ENCODE measurements around the gene CASQ2. TPM values are rescaled to one million over a fixed set of nuclear protein-coding genes. Genes with fewer than 3 reads are reported as not detected.

CASQ2 gene
- polyA plus RNA-seq, 1 of the 3 experiments (the other 2 are of a cell fraction) = not detected

GRCh38 chr1:115723756-115724155 is 44.8 kb downstream of the CASQ2 start:
- H3K9ac ChIP-seq = no peak overlapping the region
- no peak overlapping the region for H3K4me3 ChIP-seq (ENCODE audit: low read depth in 2 of 2, low read length in 1 of 2)
- H2AFZ ChIP-seq (ENCODE audit: low read depth) = no peak overlapping the region
- no peaks in the 10 kb centered on the region for H3K79me2 ChIP-seq (ENCODE audit: insufficient read depth)
- WGBS (ENCODE audit: low lambda C conversion rate) = 82% methylated on average over 5 of the region's 5 CpGs
- DNase-seq = no peak
- TF ChIP-seq, protein P1, sequence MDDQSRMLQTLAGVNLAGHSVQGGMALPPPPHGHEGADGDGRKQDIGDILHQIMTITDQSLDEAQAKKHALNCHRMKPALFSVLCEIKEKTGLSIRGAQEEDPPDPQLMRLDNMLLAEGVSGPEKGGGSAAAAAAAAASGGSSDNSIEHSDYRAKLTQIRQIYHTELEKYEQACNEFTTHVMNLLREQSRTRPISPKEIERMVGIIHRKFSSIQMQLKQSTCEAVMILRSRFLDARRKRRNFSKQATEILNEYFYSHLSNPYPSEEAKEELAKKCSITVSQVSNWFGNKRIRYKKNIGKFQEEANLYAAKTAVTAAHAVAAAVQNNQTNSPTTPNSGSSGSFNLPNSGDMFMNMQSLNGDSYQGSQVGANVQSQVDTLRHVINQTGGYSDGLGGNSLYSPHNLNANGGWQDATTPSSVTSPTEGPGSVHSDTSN (IDR thresholded peaks at IDR 0.05) = no peak
- TF ChIP-seq USF1 (IDR thresholded peaks at IDR 0.05; ENCODE audit: borderline replicate concordance, low read depth) = no peak
- no peak for TF ChIP-seq TAF1 (IDR thresholded peaks at IDR 0.05; ENCODE audit: borderline replicate concordance, low read depth, low read length)
- TF ChIP-seq ZBTB33 (IDR thresholded peaks at IDR 0.05; ENCODE audit: borderline replicate concordance, low read depth) = no peak
- no peak for TF ChIP-seq ELF1 (IDR thresholded peaks at IDR 0.05)
- TF ChIP-seq, protein P2, sequence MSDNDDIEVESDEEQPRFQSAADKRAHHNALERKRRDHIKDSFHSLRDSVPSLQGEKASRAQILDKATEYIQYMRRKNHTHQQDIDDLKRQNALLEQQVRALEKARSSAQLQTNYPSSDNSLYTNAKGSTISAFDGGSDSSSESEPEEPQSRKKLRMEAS (IDR thresholded peaks at IDR 0.05; ENCODE audit: low read depth) = no peak
- TF ChIP-seq NFIC (IDR thresholded peaks at IDR 0.05; ENCODE audit: borderline replicate concordance) = no peak
- TF ChIP-seq TCF12 (IDR thresholded peaks at IDR 0.05) = no peak
- TF ChIP-seq EP300 (IDR thresholded peaks at IDR 0.05; ENCODE audit: borderline replicate concordance in 1 of 2, low read depth in 1 of 2, low read length in 1 of 2) = no peak
- TF ChIP-seq EZH2phosphoT487 (IDR thresholded peaks at IDR 0.05; ENCODE audit: borderline replicate concordance, low read depth) = no peak
- TF ChIP-seq FOXJ3 (CRISPR knock-in tag; IDR thresholded peaks at IDR 0.05) = no peak
- TF ChIP-seq NRF1 (IDR thresholded peaks at IDR 0.05; ENCODE audit: low read depth, low read length) = no peak
- no peak for TF ChIP-seq MXI1 (IDR thresholded peaks at IDR 0.05; ENCODE audit: low read depth, low read length)
- TF ChIP-seq, protein P3, sequence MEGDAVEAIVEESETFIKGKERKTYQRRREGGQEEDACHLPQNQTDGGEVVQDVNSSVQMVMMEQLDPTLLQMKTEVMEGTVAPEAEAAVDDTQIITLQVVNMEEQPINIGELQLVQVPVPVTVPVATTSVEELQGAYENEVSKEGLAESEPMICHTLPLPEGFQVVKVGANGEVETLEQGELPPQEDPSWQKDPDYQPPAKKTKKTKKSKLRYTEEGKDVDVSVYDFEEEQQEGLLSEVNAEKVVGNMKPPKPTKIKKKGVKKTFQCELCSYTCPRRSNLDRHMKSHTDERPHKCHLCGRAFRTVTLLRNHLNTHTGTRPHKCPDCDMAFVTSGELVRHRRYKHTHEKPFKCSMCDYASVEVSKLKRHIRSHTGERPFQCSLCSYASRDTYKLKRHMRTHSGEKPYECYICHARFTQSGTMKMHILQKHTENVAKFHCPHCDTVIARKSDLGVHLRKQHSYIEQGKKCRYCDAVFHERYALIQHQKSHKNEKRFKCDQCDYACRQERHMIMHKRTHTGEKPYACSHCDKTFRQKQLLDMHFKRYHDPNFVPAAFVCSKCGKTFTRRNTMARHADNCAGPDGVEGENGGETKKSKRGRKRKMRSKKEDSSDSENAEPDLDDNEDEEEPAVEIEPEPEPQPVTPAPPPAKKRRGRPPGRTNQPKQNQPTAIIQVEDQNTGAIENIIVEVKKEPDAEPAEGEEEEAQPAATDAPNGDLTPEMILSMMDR (IDR thresholded peaks at IDR 0.05) = no peak
- H3K9me2 ChIP-seq = no peaks in the 10 kb centered on the region
- peaks cover 0 to 7% of the 10 kb centered on the region in 2 experiments; a peak in 2 of 4 replicates for H3K4me1 ChIP-seq (ENCODE audit: control insufficient read depth in 1 of 2, insufficient read depth in 2 of 2, low read depth in 1 of 2, low read length in 1 of 2)
- ChIA-PET POLR2A (no interaction called here), CTCF (interaction anchor here (1.7 kb wide), 1 partner anchor 17 kb away, joined by 8 read pairs; no protein-coding TSS in a partner anchor)
- peaks cover 8% of the 10 kb centered on the region; the same call in 1 of the 2 replicates for H3K27me3 ChIP-seq (ENCODE audit: insufficient read depth)
- H3K4me2 ChIP-seq = no peak overlapping the region
- no peak overlapping the region for H3K27ac ChIP-seq (ENCODE audit: low read depth in 2 of 2, low read length in 1 of 2)
- no peaks in the 10 kb centered on the region for H3K9me3 ChIP-seq
- H3K36me3 ChIP-seq (replicated peaks in 1 of 2; ENCODE audit: control insufficient read depth in 1 of 2, insufficient read depth in 2 of 2, low read length in 1 of 2) = no peaks in the 10 kb centered on the region
- H3F3A ChIP-seq (replicated peaks; ENCODE audit: insufficient read depth) = no peaks in the 10 kb centered on the region
- no peaks in the 10 kb centered on the region for H4K20me1 ChIP-seq (ENCODE audit: insufficient read depth)

Measured in SK-N-SH (cell line).